Measurements from ENCODE around the gene CD302.

DNA sequence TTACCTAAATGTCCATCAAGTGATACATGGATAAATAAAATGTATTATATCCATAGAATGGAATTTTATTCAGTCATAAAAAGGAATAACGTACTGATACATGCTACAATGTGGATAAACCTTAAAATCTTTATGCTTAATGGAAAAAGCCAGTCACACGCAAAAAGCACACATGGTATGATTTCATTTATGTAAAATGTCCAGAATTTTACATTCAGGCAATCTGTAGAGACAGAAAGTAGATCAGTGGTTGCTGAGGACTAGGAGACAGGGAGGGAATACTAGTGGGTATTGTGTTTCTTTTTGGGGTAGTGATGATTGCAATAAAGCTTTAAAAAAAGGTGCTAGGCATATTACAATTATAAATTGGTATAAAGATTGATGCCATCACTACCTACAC, 30.7 kb upstream of the CD302 start:
- TF ChIP-seq, protein P1, sequence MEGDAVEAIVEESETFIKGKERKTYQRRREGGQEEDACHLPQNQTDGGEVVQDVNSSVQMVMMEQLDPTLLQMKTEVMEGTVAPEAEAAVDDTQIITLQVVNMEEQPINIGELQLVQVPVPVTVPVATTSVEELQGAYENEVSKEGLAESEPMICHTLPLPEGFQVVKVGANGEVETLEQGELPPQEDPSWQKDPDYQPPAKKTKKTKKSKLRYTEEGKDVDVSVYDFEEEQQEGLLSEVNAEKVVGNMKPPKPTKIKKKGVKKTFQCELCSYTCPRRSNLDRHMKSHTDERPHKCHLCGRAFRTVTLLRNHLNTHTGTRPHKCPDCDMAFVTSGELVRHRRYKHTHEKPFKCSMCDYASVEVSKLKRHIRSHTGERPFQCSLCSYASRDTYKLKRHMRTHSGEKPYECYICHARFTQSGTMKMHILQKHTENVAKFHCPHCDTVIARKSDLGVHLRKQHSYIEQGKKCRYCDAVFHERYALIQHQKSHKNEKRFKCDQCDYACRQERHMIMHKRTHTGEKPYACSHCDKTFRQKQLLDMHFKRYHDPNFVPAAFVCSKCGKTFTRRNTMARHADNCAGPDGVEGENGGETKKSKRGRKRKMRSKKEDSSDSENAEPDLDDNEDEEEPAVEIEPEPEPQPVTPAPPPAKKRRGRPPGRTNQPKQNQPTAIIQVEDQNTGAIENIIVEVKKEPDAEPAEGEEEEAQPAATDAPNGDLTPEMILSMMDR (IDR thresholded peaks at IDR 0.05): no peak
- no peak for TF ChIP-seq POLR2A (IDR thresholded peaks at IDR 0.05)
